Esophagus squamous epithelium (tissue), 5 donors: ENCODE measurements around the gene CCR5. TPM values are rescaled to one million over a fixed set of nuclear protein-coding genes. Genes with fewer than 3 reads are reported as not detected.

Experiments
- DNase-seq: peaks from one replicate; lab custom pipeline; 2025; lab: John Stamatoyannopoulos, UW
- H3K27ac ChIP-seq, 4 donors: fragments of 200-600 bp; sonication (generic); one replicate each; pipeline ENCODE4 v1.5.1; 2016 to 2019; ENCODE audit warnings: mild to moderate bottlenecking in 1 of 4
- H3K27me3 ChIP-seq, 4 donors: fragments of 200-600 bp; sonication (generic); 1 replicate in 3 of 4; 2 replicates in 1 of 4; pipeline versions ENCODE4 v1.5.1 to v1.6.0; 2017 to 2021; ENCODE audit warnings: antibody characterized with exemption in 1 of 4
- H3K36me3 ChIP-seq, 3 donors: fragments of 200-600 bp; sonication (generic); one replicate each; pipeline ENCODE4 v1.5.1; 2016 to 2019
- H3K4me1 ChIP-seq, 3 donors: fragments of 200-600 bp; sonication (generic); one replicate each; pipeline ENCODE4 v1.5.1; 2017 to 2019
- H3K4me3 ChIP-seq, 4 donors: fragments of 200-600 bp; sonication (generic); 1 replicate in 3 of 4; 2 replicates in 1 of 4; pipeline ENCODE4 v1.5.1; 2016 to 2019; ENCODE audit warnings: mild to moderate bottlenecking in 2 of 4, moderate library complexity in 1 of 4
- H3K9me3 ChIP-seq, 3 donors: fragments of 200-600 bp; sonication (generic); one replicate each; pipeline ENCODE4 v1.5.1; 2016 to 2019
- POLR2A ChIP-seq, 4 donors: fragments of 450-650 bp; IDR thresholded peaks; one replicate each; pipeline ENCODE4 v1.6.1; 2017; ENCODE audit warnings: antibody characterized with exemption in 4 of 4, mild to moderate bottlenecking in 4 of 4, moderate library complexity in 3 of 4
- WGBS, 2 donors: methylation state at CpG; one replicate each; pipeline ENCODE4 v1.1.5; 2018; 5-methylcytosine and 5-hydroxymethylcytosine counted together
- intact Hi-C: fragments of 100-400 bp; cut with DNase I; formaldehyde crosslinking; loops from one replicate; pipeline ENCODE4 v1.15.0; 2022
- total RNA-seq, 4 donors: library from RNA; depleted of rRNA; stranded (reverse); fragments of >200 nt; gene quantifications; one replicate each; pipeline ENCODE4 v1.1.0, GENCODE V29; 2016
- TF ChIP-seq, protein P1 (sequence below), 6 experiments: fragments of 450-650 bp in 4 of 6; fragments of 200-600 bp in 2 of 6; sonication (generic) in 2 of 6; IDR thresholded peaks; one replicate each; pipeline ENCODE4 v1.5.1; 2016 to 2019; ENCODE audit warnings: antibody characterized with exemption in 6 of 6, mild to moderate bottlenecking in 4 of 6, moderate library complexity in 4 of 6
- donor health status: DM: yes; HTN: yes; CAD: no.

CCR5 gene
- total RNA-seq, 4 donors from 2014 or later, result 0.61 to 2.5 (median 0.93) TPM

DNA sequence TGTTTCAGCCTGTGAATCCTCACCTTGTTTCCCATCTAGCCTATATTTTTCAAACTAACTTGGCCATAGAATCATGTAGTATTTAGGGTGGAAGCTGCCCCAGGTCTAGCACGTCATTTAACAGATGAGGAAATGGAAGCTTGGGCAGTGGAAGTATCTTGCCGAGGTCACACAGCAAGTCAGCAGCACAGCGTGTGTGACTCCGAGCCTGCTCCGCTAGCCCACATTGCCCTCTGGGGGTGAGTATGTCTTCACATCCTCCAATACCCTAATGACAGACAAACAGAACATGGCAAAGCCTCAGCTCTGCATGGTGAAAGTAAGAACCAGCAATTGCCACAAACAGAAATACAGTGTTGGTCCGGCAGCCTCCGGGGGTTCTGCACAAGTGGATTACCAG, 2.2 kb upstream of the CCR5 start:
- peak; percentile 31 for DNase-seq
- H3K9me3 ChIP-seq, result no peaks in the 10 kb centered on the region
- H3K4me3 ChIP-seq, result no peak overlapping the region
- no peaks in the 10 kb centered on the region for H3K36me3 ChIP-seq
- TF ChIP-seq POLR2A (IDR thresholded peaks at IDR 0.05), result no peak
- TF ChIP-seq, protein P1, sequence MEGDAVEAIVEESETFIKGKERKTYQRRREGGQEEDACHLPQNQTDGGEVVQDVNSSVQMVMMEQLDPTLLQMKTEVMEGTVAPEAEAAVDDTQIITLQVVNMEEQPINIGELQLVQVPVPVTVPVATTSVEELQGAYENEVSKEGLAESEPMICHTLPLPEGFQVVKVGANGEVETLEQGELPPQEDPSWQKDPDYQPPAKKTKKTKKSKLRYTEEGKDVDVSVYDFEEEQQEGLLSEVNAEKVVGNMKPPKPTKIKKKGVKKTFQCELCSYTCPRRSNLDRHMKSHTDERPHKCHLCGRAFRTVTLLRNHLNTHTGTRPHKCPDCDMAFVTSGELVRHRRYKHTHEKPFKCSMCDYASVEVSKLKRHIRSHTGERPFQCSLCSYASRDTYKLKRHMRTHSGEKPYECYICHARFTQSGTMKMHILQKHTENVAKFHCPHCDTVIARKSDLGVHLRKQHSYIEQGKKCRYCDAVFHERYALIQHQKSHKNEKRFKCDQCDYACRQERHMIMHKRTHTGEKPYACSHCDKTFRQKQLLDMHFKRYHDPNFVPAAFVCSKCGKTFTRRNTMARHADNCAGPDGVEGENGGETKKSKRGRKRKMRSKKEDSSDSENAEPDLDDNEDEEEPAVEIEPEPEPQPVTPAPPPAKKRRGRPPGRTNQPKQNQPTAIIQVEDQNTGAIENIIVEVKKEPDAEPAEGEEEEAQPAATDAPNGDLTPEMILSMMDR (IDR thresholded peaks at IDR 0.05), result peak; percentile 11 to 40 (median 28)
- peaks cover 0 to 12% (median 0%) of the 10 kb centered on the region in 3 donors for H3K4me1 ChIP-seq
- intact Hi-C loops, result no loop called here
- 53 to 65% methylated on average over 6 to 7 of the region's 7 CpGs for WGBS, 2 donors
- H3K27me3 ChIP-seq, result peaks cover 0 to 53% (median 0%) of the 10 kb centered on the region in 4 donors
- peak overlapping the region in 2 of 4 donors; percentile 14 to 55 for H3K27ac ChIP-seq

DNA sequence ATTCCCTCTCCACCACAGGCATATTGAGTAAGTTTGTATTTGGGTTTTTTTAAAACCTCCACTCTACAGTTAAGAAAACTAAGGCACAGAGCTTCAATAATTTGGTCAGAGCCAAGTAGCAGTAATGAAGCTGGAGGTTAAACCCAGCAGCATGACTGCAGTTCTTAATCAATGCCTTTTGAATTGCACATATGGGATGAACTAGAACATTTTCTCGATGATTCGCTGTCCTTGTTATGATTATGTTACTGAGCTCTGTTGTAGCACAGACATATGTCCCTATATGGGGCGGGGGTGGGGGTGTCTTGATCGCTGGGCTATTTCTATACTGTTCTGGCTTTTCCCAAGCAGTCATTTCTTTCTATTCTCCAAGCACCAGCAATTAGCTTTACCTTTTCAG, 1.6 kb upstream of the CCR5 start:
- intact Hi-C loops, result no loop called here
- 43 to 81% methylated on average over 4 of the region's 4 CpGs for WGBS, 2 donors
- no peak for DNase-seq
- peaks cover 0 to 53% (median 0%) of the 10 kb centered on the region in 4 donors for H3K27me3 ChIP-seq
- no peaks in the 10 kb centered on the region for H3K9me3 ChIP-seq
- peak overlapping the region in 2 of 4 donors; percentile 29 to 55 for H3K27ac ChIP-seq
- H3K4me1 ChIP-seq, result peaks cover 0 to 12% (median 0%) of the 10 kb centered on the region in 3 donors
- TF ChIP-seq POLR2A (IDR thresholded peaks at IDR 0.05), result no peak
- TF ChIP-seq, protein P1 (IDR thresholded peaks at IDR 0.05), result no peak
- no peaks in the 10 kb centered on the region for H3K36me3 ChIP-seq
- no peak overlapping the region for H3K4me3 ChIP-seq

DNA sequence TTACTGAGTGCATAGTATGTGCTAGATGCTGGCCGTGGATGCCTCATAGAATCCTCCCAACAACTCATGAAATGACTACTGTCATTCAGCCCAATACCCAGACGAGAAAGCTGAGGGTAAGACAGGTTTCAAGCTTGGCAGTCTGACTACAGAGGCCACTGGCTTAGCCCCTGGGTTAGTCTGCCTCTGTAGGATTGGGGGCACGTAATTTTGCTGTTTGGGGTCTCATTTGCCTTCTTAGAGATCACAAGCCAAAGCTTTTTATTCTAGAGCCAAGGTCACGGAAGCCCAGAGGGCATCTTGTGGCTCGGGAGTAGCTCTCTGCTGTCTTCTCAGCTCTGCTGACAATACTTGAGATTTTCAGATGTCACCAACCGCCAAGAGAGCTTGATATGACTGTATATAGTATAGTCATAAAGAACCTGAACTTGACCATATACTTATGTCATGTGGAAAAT, 1.0 kb upstream of the CCR5 start:
- H3K4me3 ChIP-seq, result no peak overlapping the region
- intact Hi-C loops, result no loop called here
- 55 to 59% methylated on average over 3 to 6 of the region's 6 CpGs for WGBS, 2 donors
- H3K27me3 ChIP-seq, result peaks cover 0 to 57% (median 0%) of the 10 kb centered on the region in 4 donors
- DNase-seq, result no peak
- TF ChIP-seq, protein P1 (IDR thresholded peaks at IDR 0.05), result no peak
- TF ChIP-seq POLR2A (IDR thresholded peaks at IDR 0.05), result no peak
- peak overlapping the region in 2 of 4 donors; percentile 29 to 55 for H3K27ac ChIP-seq
- peaks cover 0 to 12% (median 0%) of the 10 kb centered on the region in 3 donors for H3K4me1 ChIP-seq
- H3K36me3 ChIP-seq, result no peaks in the 10 kb centered on the region
- H3K9me3 ChIP-seq, result no peaks in the 10 kb centered on the region

DNA sequence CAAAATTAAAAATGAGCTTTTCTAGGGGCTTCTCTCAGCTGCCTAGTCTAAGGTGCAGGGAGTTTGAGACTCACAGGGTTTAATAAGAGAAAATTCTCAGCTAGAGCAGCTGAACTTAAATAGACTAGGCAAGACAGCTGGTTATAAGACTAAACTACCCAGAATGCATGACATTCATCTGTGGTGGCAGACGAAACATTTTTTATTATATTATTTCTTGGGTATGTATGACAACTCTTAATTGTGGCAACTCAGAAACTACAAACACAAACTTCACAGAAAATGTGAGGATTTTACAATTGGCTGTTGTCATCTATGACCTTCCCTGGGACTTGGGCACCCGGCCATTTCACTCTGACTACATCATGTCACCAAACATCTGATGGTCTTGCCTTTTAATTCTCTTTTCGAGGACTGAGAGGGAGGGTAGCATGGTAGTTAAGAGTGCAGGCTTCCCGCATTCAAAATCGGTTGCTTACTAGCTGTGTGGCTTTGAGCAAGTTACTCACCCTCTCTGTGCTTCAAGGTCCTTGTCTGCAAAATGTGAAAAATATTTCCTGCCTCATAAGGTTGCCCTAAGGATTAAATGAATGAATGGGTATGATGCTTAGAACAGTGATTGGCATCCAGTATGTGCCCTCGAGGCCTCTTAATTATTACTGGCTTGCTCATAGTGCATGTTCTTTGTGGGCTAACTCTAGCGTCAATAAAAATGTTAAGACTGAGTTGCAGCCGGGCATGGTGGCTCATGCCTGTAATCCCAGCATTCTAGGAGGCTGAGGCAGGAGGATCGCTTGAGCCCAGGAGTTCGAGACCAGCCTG, 984 bp downstream of the CCR5 start:
- H3K36me3 ChIP-seq, result no peaks in the 10 kb centered on the region
- peaks cover 0 to 52% (median 0%) of the 10 kb centered on the region in 4 donors for H3K27me3 ChIP-seq
- peak overlapping the region in 1 of 4 donors; percentile 43 for H3K27ac ChIP-seq
- TF ChIP-seq, protein P1 (IDR thresholded peaks at IDR 0.05), result no peak
- no peak for TF ChIP-seq POLR2A (IDR thresholded peaks at IDR 0.05)
- intact Hi-C loops, result no loop called here
- H3K4me3 ChIP-seq, result peak overlapping the region in 2 of 4 donors; percentile 19 to 34
- WGBS, 2 donors, result 59 to 61% methylated on average over 8 to 10 of the region's 10 CpGs
- H3K4me1 ChIP-seq, result peaks cover 0 to 12% (median 0%) of the 10 kb centered on the region in 3 donors
- H3K9me3 ChIP-seq, result no peaks in the 10 kb centered on the region
- DNase-seq, result no peak
